Heart left ventricle (tissue), 13 donors: ENCODE results near the gene STON2.

Experiments used
- CTCF ChIP-seq, 12 donors: fragments of 200-600 bp; sonication (generic) in 4 of 12; IDR thresholded peaks; one replicate each; pipeline versions ENCODE4 v1.5.0 to v1.8.0; 2018 to 2022; ENCODE audit warnings: antibody characterized with exemption in 12 of 12, mild to moderate bottlenecking in 5 of 12
- POLR2A ChIP-seq, 2 donors: fragments of 450-650 bp; IDR thresholded peaks; one replicate each; pipeline ENCODE4 v1.6.1; 2017; ENCODE audit warnings: antibody characterized with exemption in 2 of 2, mild to moderate bottlenecking in 2 of 2, moderate library complexity in 2 of 2
- donor health status: ischemic (EF 13 %, LVEDD 7.1; RV severe dilation, severe dysfunction).
- donor health status: DM: no; HTN: yes; CAD: no.
- donor health status: DM: no; HTN: no; CAD: no.
- donor health status: ischemic (EF 25% LVEDD 6.9; RV normal size, moderate dysfunction).
- donor health status: ischemic (EF 25% LVEDD 5.7; RV mildly dilated, moderate dysfunction).
- donor health status: ischemic (EF 35%, LVEDD 5.7; RV mildly dilated, moderate dysfunction).
- donor health status: nonischemic (EF 11% LVEDD 7.7; RV severe dilation, severe dysfunction).
- donor health status: DM: yes; HTN: yes; CAD: no.
- donor health status: PGD.
- donor health status: ischemic (EF 29% LVEDD 5.4; RV normal size, mild dysfunction).
- donor health status: nonischemic (EF 23%, LVEDD 6.1; RV moderate dilation, normal function).

DNA sequence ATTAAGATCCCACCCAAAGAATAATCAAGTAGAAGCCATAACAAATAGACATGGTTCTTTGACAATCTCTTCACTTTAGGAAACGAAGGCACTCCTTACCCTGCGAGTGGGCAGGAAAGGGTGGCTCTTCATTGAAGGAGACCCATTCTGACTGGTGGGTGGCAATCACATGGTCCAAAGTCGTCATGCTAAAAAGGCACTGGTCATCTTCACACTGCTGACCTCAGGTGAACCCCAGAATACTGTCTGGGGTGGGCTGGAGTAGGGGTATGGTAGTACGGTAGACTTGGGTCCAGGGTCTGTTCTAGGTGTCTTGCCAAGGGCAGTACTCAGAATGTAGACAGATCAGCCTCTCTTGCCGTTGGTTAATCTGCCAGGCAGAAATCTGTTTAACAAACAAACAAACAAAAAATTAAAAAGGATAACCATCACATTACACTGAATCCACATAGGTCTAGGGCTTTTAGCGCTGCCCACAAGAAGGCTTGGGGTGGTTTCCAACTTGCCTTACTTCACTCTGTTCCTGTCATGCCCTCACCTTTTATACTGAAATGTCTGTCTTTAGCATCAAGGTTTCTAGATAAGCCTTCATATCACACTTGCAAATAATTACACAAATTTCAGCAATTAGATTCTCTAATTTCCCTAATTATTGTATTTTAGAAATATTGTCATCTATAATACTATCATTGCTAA, 1.8 kb downstream of the STON2 start:
- TF ChIP-seq CTCF (IDR thresholded peaks at IDR 0.05) = no peak
- TF ChIP-seq POLR2A (IDR thresholded peaks at IDR 0.05) = no peak
